Measurements from ENCODE around the gene HNRNPA0. TPM values are rescaled to one million over a fixed set of nuclear protein-coding genes. Genes with fewer than 3 reads are reported as not detected.
"Not testable (repeated sequence)": the region's sequence is repeated elsewhere in the genome, so short reads cannot be mapped to it uniquely, and the experiment has no call there.

Gene HNRNPA0
- 10 to 100 TPM; 28.7 to 31.2 TPM for total RNA-seq

DNA sequence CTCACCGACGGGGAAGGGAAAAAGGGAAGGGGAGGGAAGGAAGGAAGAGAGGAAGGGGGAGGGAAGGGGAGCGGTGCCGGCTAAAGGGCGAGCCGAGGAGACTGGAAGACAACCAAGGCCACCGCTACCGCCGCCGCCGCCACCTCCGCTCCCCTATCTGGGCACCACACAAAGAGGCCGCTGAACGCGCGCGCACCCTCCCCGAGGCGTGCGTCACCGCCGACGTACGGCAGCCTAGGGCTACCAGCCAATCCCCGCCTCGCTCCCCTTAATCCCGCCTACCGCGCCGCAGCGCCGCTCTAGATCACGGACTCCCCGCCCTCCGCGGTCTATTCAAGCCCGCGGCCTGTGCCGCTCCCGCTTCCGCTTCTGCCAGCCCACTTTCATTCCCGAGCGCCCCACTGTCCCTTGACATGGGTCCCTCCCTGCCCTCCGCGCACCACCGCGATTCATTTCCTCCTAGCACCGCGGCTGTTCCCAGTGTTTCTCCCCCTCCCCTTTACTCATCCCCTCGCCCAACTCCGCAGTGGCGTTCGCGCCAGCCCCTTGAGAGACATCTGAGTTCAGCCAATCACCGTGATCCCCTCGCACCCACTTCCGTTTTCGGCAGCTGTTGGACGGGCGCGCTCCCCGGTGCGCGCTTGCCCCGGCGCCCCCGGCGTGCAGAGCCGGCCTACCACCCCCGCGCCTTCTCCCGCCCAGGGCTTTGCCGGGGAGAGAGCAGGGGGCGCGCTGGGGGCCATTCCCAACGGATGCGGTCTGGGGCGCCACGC is at the start of gene HNRNPA0:
Gene HNRNPA0, minus strand, starts transcription at position 176 of the 773 bp plus-strand sequence. CDS start 297 bp downstream, outside the sequence.
- peak; percentile 98 for DNase-seq (ENCODE audit: low spot score)

GRCh38 chr5:137802282-137803210 is 48.4 kb upstream of the HNRNPA0 start:
- no peaks in the 10 kb centered on the region for H3K36me3 Mint-ChIP-seq
- H3K9me3 Mint-ChIP-seq, result no peaks in the 10 kb centered on the region
- ATAC-seq, result no peak
- no peak overlapping the region for H3K4me3 Mint-ChIP-seq
- no peaks in the 10 kb centered on the region for H3K27me3 Mint-ChIP-seq
- H3K27ac Mint-ChIP-seq, result no peak overlapping the region
- H3K4me1 Mint-ChIP-seq (ENCODE audit: low read depth in 2 of 2), result no peaks in the 10 kb centered on the region
- no peak for DNase-seq (ENCODE audit: low spot score)

More for the DNA sequence above, at the start of gene HNRNPA0:
- peak within 1 kb of the TSS; percentile 100 for H3K27ac Mint-ChIP-seq
- no peaks in the 10 kb centered on the region for H3K9me3 Mint-ChIP-seq
- peak within 1 kb of the TSS; percentile 89 for H3K4me3 Mint-ChIP-seq
- ATAC-seq, result peak; percentile 93 to 96
- H3K36me3 Mint-ChIP-seq, result peaks cover 22% of the 10 kb centered on the region
- peaks cover 20% of the 10 kb centered on the region in 2 donors for H3K4me1 Mint-ChIP-seq (ENCODE audit: low read depth in 2 of 2)
- no peaks in the 10 kb centered on the region for H3K27me3 Mint-ChIP-seq

DNA sequence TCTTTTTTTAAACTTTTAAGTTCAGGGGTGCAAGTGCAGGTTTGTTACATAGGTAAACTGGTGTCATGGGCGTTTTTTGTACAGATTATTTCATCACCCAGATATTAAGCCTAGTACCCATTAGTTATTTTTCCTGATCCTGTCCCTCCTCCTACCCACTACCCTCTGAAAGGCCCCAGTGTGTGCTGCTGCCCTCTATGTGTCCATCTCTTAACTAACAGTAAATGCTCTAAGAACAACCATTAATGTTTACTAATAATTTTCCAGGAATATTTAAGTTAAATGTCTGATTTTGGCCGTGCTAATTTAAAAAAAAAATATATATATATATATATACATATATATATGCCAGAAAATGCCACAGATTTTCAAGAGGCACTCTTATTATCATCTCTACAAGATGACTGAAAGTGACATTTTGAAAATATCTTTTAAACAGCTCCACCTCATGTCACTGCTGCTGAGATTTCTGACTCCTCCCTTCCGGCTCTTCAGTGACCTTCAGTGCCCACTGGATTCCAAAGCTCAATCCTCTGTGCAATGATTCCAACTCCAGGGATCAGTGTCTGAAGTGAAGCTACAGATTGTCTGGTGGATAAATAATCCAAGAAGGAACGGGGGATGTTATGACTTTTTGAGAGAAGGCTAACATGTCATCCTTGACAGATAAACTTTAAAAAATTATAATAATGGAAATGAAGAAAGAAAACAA is 46.7 kb upstream of the HNRNPA0 start:
- H3K9me3 Mint-ChIP-seq, result no peaks in the 10 kb centered on the region
- no peaks in the 10 kb centered on the region for H3K4me1 Mint-ChIP-seq (ENCODE audit: low read depth in 2 of 2)
- H3K36me3 Mint-ChIP-seq, result no peaks in the 10 kb centered on the region
- no peak overlapping the region for H3K4me3 Mint-ChIP-seq
- H3K27me3 Mint-ChIP-seq, result no peaks in the 10 kb centered on the region
- DNase-seq (ENCODE audit: low spot score) (no peak), ATAC-seq (no peak)
- H3K27ac Mint-ChIP-seq, result no peak overlapping the region

- Mint-ChIP-seq H3K27ac (no peak overlapping the region), H3K9me3 (no peaks in the 10 kb centered on the region), H3K4me1 (ENCODE audit: low read depth in 2 of 2) (no peaks in the 10 kb centered on the region), H3K4me3 (no peak overlapping the region), H3K36me3 (no peaks in the 10 kb centered on the region), H3K27me3 (no peaks in the 10 kb centered on the region)
- DNase-seq (ENCODE audit: low spot score), result no peak
- no peak for ATAC-seq
These were observed 42.1 kb upstream of the HNRNPA0 start for GRCh38 chr5:137796279-137796678.

- Mint-ChIP-seq H3K4me3 (no peak overlapping the region), H3K9me3 (no peaks in the 10 kb centered on the region), H3K36me3 (no peaks in the 10 kb centered on the region), H3K27me3 (no peaks in the 10 kb centered on the region), H3K4me1 (ENCODE audit: low read depth in 2 of 2) (no peaks in the 10 kb centered on the region), H3K27ac (no peak overlapping the region)
- DNase-seq (ENCODE audit: low spot score), result no peak
- ATAC-seq, result no peak
These were observed 40.7 kb upstream of the HNRNPA0 start for GRCh38 chr5:137794863-137795262.

DNA sequence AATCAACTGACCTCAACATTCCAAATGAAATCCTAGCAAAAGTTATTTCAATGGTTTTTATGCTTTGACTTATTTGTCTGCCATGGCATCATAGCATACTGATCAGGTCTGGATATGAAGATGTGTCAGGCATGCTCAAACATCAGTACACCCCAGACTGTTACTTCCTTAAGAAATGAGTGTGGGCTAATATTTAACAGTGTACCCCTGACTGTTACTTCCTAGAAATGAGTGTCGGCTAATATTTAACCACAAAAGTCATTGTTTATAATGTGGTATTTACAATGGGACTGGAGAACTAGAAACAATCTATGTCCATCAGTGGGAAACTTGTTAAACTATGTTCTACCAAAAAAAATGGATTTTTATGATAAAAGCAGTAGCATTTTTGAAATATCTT is 38.1 kb upstream of the HNRNPA0 start:
- DNase-seq (ENCODE audit: low spot score), result no peak
- H3K27ac Mint-ChIP-seq, result no peak overlapping the region
- no peaks in the 10 kb centered on the region for H3K27me3 Mint-ChIP-seq
- no peaks in the 10 kb centered on the region for H3K36me3 Mint-ChIP-seq
- H3K9me3 Mint-ChIP-seq, result no peaks in the 10 kb centered on the region
- no peak overlapping the region for H3K4me3 Mint-ChIP-seq
- no peaks in the 10 kb centered on the region for H3K4me1 Mint-ChIP-seq (ENCODE audit: low read depth in 2 of 2)
- no peak for ATAC-seq

DNA sequence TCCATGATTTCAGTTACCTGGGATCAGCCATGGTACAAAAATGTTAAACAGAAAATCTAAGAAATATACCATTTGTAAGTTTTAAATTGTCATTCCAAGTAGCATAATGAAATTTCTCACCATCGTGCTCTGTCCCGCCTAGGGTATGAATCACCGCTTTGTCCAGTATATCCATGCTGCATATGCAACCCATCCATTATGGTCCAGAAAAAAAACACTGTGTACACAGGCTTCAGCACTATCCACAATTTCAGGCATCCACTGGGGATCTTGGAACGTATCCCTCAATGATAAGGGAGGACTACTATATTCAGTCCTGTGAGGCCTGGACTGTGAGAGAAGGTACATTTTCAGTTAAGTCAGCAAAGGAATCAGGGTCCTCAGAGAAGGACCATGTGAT is 37.6 kb upstream of the HNRNPA0 start:
- ATAC-seq (peak in 1 of 2 donors; percentile 17), DNase-seq (ENCODE audit: low spot score) (no peak)
- Mint-ChIP-seq H3K4me1 (ENCODE audit: low read depth in 2 of 2) (no peaks in the 10 kb centered on the region), H3K27me3 (no peaks in the 10 kb centered on the region), H3K27ac (no peak overlapping the region), H3K36me3 (no peaks in the 10 kb centered on the region), H3K4me3 (no peak overlapping the region), H3K9me3 (no peaks in the 10 kb centered on the region)

DNA sequence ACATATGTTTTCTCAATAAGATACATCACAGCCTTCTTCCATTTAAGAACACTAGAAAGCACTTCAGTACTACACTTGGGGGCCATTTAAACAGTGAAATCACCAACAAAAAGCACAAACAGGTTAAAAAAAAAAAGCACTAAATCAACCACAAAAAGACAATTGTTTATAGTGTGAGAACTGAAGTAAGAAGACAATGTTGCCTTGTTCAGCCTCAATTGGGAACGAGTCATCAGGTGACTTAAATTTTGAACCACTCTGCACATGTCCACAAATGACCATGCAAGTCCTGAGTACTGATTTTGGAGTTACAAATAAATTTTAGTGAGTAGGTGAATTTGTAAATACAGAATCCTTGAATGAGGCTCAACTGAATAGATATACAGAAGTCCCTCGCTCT is 37.2 kb upstream of the HNRNPA0 start:
- no peak overlapping the region for H3K27ac Mint-ChIP-seq
- H3K27me3 Mint-ChIP-seq, result no peaks in the 10 kb centered on the region
- H3K9me3 Mint-ChIP-seq, result no peaks in the 10 kb centered on the region
- DNase-seq (ENCODE audit: low spot score), result no peak
- no peak overlapping the region for H3K4me3 Mint-ChIP-seq
- H3K36me3 Mint-ChIP-seq, result no peaks in the 10 kb centered on the region
- no peaks in the 10 kb centered on the region for H3K4me1 Mint-ChIP-seq (ENCODE audit: low read depth in 2 of 2)
- ATAC-seq, result no peak

DNA sequence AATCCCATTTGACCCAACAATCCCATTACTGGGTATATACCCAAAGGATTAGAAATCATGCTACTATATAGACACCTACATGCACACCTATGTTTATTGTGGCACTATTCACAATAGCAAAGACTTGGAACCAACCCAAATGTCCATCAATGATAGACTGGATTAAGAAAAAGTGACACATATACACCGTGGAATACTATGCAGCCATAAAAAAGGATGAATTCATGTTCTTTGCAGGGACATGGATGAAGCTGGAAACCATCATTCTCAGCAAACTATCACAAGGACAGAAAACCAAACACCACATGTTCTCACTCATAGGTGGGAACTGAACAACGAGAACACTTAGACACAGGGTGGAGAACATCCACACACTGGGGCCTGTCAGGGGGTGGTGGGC is 34.4 kb upstream of the HNRNPA0 start:
- peaks cover 5 to 15% of the 10 kb centered on the region in 2 donors for H3K27me3 Mint-ChIP-seq
- not testable (repeated sequence) for H3K4me1 Mint-ChIP-seq (ENCODE audit: low read depth in 2 of 2); H3K27ac Mint-ChIP-seq; H3K4me3 Mint-ChIP-seq; DNase-seq (ENCODE audit: low spot score); ATAC-seq; H3K9me3 Mint-ChIP-seq; H3K36me3 Mint-ChIP-seq

DNA sequence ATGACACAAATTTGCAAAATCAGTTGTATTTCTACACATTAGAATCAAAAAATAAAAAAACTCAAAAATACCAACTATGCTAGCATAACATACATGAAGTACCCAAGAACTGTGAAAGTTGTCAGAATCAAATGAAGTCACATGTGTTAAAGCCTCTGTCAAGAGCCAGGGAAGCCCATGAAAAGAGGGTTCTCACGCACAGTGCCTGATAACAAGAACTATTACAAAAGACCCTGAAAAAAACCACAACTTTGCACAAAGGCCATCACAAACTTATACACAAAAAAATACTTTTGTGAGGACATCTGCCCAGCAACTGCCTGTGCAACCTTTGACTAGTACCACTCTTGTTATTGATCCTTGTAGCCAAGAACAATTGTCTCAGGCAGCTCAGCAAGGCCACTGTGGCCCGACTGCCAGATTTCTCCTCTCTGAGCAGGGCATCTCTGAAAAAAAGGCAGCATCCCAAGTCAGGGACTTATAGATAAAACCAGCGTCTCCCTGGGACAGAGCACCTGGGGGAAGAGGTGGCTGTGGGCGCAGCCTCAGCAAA is 28.9 kb upstream of the HNRNPA0 start:
- Mint-ChIP-seq H3K27ac (no peak overlapping the region), H3K36me3 (no peaks in the 10 kb centered on the region), H3K4me3 (no peak overlapping the region), H3K27me3 (peaks cover 7 to 22% of the 10 kb centered on the region in 2 donors), H3K4me1 (ENCODE audit: low read depth in 2 of 2) (no peaks in the 10 kb centered on the region), H3K9me3 (no peaks in the 10 kb centered on the region)
- ATAC-seq (no peak), DNase-seq (ENCODE audit: low spot score) (no peak)

- Mint-ChIP-seq H3K27ac (no peak overlapping the region), H3K4me1 (ENCODE audit: low read depth in 2 of 2) (no peaks in the 10 kb centered on the region), H3K9me3 (no peaks in the 10 kb centered on the region)
These were observed 27.9 kb upstream of the HNRNPA0 start for GRCh38 chr5:137782055-137782454.

DNA sequence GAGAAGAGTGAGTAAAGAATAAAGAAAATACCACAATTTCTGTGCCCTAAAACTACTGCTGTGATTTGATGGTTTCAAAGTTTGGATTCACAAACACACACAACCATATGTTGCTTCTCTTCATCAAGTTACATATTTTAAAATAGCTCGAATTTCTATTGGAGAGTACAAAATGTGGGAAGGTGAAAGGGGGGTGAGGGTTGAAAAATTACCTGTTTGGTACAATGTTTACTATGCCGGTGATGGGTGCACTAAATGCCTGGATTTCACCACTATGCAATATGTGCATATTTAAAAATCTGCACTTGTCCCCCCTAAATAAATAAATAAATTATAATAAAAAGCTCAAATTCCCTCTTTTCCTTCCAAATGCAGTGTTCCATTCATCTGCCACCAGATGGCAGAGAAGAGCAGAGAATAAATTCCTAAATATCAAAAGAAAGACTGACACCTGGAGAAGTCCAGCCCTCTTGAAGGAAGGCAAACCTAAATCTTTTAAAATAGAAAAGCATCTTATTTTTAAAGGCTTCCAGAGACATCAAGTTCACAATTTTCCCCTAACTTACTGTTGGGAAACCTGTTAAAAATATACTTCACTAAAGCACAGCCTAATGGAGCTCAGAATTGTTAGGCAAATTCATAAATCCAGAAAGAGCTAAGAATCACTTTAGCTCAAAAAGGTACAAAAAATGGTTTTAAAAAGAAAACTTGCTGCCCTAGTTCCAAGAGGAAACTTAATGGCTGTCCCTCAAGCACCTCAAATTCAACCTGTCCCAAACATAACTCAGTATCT is 24.8 kb upstream of the HNRNPA0 start:
- ATAC-seq (no peak), DNase-seq (ENCODE audit: low spot score) (no peak)
- Mint-ChIP-seq H3K27ac (no peak overlapping the region), H3K27me3 (peaks cover 2 to 7% of the 10 kb centered on the region in 2 donors), H3K36me3 (no peaks in the 10 kb centered on the region), H3K9me3 (no peaks in the 10 kb centered on the region), H3K4me1 (ENCODE audit: low read depth in 2 of 2) (no peaks in the 10 kb centered on the region), H3K4me3 (no peak overlapping the region)

More at GRCh38 chr5:137782055-137782454, 27.9 kb upstream of the HNRNPA0 start:
- ATAC-seq (no peak), DNase-seq (ENCODE audit: low spot score) (no peak)
- H3K36me3 Mint-ChIP-seq, result no peaks in the 10 kb centered on the region
- H3K4me3 Mint-ChIP-seq, result no peak overlapping the region
- H3K27me3 Mint-ChIP-seq, result peaks cover 7 to 22% of the 10 kb centered on the region in 2 donors

DNA sequence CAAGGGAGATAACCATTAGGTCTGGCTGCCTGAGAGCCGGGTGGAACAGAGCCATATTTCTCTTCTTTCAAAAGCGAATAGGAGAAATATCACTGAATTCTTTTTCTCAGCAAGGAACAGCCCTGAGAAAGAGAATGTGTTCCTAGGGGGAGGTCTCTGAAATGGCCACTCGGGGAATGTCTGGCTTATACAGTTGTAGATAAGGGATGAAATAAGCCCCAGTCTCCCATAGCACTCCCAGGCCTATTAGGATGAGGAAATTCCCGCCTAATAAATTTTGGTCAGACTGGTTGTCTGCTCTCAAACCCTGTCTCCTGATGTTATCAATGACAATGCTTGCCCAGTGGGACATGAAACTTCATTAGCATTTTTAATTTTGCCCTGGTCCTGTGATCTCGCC is 13.8 kb upstream of the HNRNPA0 start:
- H3K36me3 Mint-ChIP-seq, result peaks cover 13% of the 10 kb centered on the region

More for the DNA sequence above, 13.8 kb upstream of the HNRNPA0 start:
- not testable (repeated sequence) for ATAC-seq; DNase-seq (ENCODE audit: low spot score); H3K27ac Mint-ChIP-seq; H3K9me3 Mint-ChIP-seq; H3K4me3 Mint-ChIP-seq; H3K4me1 Mint-ChIP-seq (ENCODE audit: low read depth in 2 of 2)
- peaks cover 0 to 10% of the 10 kb centered on the region in 2 donors for H3K27me3 Mint-ChIP-seq

Measured in natural killer cell treated with Interleukin-12 subunit alpha and Interleukin-12 subunit beta and Interleukin-15 and Interleukin-18, amount 100 ng/mL, for 72 hours (primary cell).